Astrocyte of the hippocampus (primary cell): ENCODE measurements around the gene PYGB.

Experiments
- DNase-seq: peaks from one replicate; pipeline ENCODE4 v3.0.0; 2011; ENCODE audit warnings: low read depth, low spot score

PYGB gene

DNA sequence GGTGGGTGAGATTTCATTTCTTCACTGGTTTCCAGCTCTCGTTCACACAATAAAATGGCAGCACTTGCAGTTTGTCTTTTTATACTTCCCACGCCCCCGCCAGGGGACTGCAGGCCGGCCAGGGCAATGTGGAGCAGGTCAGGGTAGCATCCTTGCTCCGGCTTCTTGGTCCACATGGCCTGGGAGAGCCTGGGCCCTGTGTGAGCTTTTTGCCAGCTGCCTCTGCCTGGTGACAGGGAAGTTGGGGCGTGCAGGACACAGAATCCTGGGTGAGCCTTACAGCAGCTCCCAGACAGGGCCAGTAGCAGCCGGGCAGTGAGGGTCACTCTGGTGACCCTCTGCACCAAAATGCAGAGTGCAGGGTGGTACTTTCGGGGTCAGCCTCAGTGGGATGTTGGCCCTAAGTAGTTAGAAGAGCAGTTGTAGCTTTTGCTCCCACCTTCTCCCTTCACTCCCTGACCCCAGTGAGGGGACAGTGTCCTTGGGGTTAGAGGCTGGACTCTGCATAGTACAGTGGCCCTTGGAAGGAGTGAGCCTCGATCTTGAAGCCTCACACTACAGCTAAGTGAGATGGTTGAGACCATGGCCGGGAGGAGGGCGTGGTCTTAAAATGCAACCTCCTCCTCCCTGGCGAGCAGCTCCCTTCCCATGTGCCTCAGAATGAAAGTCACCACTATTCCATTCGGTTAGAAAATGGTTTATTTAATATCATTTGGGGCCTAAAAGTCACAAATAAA, 23.8 kb downstream of the PYGB start:
- DNase-seq = no peak

DNA sequence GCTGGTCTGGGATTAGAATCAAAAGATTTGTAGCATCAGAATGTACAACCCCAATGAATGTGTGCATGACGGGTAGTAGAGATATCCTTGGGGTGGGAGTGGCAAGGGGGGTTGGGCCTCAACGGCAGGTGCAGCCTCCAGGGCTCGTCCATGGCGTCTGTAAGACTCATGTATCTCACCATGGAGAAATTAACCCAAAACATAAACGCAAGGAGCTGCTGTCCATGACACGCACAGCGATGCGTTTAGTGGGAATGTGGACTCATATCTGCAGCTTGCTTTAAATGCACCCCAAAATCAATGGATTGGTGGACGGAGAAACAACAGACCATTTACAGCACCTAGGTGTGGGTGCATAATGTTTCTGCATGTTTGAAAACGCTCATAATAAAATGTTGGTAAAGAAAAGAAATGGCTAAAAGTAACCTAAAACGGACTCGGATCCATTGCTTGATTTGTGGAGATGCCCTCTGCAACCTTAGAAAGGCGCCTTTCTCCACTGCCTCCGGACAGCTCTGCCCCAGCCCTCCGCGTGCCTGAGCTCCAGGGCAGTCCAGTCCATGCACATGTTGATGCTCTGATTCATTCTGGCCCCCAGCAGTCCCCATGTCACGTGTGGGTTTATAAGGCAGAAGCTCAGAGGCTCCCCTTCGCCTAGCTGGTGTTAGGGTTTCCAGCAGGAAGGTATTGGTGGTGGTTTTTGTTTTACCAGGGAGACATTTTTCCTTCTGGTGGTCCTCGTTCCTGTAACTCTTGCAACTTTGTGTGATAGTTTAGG, 24.5 kb downstream of the PYGB start:
- DNase-seq = no peak

DNA sequence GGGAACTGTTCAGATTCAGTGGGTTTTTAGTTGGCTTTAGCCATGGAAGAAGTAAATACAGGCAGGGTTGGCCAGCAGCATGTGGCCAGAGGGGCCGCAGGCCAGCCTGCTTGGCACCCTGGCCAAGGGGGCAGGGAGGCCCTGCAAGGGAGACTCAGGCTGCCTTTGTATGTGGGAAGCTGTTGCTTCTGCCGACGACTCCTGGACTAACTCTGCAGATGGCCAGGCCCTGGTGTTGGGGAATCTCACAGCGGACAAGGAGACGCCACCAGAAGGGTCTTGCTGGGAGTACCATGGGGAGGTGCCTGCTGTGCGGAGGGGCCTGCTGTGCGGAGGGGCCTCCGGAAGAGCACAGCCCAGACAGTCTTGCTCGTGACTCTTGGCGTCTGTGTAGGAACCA, 25.2 kb downstream of the PYGB start:
- DNase-seq = no peak

GRCh38 chr20:25273541-25274358, 25.9 kb downstream of the PYGB start:
- DNase-seq = no peak

DNA sequence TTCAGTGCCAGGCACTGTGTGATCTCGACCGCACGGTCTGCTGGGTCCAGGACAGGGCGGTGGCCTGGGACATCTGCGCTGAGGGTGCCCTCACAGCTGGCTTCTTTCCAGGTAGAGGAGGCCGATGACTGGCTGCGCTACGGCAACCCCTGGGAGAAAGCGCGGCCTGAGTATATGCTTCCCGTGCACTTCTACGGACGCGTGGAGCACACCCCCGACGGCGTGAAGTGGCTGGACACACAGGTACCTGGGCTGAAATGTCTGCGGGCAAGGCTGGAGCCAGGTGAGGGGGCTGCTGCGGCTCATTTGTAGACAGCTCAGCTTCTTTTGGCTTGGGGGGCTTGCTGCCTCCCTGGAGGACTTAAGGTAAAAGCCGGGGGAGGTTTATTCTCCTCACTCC, 26.6 kb downstream of the PYGB start:
- no peak for DNase-seq

DNA sequence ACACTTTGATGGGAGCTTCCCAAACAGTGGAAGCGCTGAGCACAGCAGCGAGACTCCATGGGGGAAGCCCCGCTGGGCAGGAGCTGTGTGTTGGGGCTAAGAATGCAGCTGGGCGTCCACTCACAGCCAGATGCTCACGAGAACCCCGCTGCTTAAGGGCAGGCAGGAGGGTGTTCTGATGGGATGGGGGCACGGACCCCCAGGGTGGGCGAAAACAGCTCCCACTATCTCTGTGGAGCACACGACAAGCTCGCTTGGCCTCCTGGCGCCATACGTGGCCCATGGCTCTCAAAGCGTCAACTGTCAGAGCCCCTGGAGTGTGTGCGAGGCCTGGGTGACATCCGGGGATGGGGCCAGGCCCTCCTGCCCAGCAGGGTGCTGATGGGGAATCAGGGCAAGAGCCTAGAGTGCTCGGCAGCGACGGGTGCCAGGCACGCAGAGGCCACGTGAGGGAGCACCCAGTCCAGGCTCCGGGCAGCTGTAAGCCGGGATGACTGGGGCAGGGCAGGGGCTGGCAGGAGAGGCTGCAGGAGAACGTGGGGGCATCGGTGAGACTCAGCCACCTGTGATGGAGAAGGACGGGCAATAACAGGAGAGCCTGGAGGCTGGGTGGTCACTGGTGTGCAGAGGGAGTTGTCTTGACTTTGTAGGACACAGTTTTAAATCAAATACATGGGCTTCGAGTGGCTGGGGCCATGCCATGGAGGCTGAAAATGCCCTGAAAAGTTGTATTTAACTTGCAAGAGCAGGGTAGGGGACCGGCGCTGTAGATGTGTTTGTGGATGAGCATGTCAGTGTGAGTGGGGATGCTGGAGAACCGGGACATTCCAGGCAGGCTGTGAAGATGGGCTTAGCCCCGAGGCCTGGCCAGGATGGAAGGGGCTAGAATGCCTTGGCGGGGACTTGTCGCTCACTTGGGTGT, 27.3 kb downstream of the PYGB start:
- no peak for DNase-seq

DNA sequence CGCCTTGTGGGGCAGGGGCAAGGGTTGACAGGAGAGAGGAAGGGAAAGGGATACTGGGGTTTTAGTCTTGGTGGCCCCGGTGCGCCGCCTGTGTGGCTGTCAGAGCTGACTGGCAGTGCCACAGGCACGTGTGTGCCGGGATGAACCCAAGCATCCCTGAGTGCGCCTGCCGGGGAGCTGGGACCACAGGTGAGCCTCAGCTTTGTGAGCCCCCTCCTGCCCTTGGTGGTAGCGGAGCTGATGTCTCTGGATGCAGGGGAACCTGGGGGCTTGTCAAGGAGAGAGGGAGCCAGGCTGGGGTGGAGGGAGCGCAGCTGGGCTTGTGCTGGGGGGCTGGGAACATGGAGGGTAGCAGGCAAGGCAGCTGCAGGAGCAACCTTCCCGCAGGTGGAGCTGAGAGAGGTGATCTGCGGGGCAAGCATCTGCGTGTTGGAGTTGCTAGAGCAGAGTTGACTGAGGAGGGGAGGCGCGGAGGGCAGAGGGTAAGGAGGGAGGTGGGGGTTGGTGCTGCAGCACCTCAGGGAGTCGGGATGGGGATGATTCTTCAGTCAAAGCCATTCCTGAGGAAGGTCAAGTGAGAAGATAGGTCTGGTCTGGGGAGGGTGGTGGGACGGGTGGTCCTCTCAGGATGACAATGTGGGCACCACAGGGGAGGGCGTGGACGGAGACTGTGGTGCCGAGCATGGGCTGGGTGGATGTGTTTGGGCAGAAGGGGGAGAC, 28.1 kb downstream of the PYGB start:
- DNase-seq = no peak

DNA sequence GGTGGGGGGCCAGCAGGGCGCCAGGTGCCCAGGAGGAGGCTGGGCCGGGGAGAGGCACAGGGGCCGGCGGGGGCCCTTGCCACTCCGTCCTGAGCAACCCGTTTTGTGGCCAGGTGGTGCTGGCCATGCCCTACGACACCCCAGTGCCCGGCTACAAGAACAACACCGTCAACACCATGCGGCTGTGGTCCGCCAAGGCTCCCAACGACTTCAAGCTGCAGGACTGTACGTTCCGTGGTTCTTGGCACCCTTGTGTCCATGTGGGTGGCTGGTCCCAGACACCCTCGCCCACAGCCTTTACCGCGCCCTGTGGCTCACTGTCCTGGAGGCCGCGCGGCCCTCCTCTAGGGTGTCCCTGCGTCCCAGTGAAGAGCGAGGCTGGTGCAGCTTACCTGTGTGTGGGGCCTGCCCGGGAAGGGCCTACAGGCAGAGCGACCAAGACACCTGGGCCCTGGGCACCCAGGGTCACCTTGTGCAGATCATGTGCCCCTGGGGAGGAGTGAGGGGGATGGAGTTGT, 28.7 kb downstream of the PYGB start:
- DNase-seq = no peak

DNA sequence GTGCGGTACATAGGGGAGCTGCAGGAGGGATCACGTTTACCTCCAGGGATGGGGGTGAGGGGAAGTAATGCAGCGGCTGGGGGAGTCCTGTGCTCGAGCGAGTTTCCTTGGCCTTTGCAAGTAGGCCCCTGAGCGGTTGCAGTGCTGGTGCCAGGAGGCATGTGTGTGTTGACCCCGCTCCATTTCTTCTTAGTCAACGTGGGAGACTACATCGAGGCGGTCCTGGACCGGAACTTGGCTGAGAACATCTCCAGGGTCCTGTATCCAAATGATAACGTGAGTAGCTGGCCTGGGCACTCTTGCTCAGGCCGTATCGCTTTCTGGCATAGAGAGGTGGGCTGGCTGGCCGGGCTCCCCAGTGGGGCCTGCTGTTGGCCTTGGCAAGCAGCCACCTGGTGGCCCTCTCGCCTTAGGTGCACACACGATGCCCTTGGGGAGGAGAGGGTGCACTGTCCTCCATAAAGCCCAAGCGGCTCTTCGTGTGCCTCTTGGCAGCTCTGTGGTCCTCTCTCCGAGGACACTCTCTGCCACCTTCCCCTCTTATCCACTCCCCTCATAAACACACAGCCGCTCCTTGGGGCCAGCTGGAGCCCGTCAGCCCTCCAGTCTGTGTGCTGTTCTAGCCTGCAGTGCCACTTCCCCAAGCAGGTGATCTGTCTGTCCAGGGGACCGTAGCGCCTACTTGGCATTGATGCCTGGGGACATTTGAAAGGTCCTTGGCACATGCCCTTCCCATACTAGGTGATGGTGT, 29.3 kb downstream of the PYGB start:
- no peak for DNase-seq

DNA sequence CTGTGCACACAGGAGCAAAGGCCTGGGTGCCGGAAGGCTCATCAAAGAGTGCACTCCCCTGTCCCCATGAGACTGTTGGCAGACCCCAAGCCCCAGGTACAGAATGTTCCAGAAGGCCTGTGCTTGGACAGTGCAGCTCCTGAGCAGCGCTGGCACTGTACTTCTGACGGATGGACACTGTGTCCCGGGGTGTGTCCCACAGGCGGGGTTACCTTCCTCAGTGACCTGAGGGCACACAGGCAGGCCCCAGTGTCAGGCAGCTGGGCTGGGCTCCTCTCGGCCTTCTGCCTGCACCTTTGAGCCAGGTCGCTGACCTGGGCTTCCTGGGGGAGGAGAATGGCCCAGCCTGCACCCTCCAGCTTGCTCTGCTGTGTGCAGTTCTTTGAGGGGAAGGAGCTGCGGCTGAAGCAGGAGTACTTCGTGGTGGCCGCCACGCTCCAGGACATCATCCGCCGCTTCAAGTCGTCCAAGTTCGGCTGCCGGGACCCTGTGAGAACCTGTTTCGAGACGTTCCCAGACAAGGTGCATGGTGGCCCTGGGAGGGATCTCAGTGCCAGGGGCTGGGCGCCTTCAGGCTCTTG, 30.1 kb downstream of the PYGB start:
- DNase-seq = no peak

DNA sequence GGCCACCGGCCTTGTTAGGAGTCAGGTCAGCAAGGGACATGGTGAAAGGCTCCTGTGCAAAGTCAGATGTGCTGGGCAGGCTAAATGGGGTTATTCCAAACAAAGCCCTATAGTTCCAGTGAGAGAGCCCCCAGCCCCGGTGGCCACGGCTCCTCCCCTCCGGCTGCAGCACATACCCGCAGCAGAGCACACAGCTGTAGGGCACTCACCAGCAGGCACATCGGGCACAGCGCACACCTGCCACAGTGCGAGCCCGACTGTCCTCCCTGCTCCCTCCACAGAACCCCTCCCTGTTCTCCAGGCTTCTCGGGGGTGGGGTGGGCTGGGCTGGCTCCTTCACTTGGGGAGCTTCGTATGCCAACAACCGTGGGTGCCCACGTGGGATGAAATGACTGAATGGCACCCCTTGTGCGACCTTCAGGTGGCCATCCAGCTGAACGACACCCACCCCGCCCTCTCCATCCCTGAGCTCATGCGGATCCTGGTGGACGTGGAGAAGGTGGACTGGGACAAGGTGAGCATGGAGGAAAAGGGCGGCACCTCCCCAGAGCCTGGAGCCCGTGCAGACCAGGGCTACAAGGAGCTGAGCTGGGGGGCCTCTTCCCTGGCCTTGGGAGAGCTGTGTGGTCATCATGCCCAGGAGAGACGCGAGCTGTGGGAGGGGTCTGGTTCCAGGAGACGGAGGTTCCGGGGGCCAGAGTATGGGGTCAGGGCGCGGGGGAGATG, 30.9 kb downstream of the PYGB start:
- DNase-seq = no peak

DNA sequence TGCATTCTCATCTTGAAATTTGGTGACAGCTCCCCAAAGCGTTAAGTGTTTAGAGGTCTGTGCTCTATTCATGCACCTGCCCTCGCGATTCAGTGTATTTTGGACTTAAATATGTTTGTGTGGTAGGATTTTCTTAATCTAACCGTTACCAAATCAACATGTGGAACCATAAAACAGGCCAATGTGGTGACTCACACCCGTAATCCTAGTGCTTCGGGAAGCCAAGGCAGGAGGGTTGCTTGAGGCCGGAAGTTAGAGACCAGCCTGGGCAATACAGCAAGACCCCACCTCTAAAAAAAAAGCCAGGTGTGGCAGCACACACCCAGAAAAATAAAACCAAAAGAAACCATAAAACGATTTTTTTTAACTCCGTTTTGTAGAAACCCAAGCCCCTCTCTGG, 31.5 kb downstream of the PYGB start:
- no peak for DNase-seq

DNA sequence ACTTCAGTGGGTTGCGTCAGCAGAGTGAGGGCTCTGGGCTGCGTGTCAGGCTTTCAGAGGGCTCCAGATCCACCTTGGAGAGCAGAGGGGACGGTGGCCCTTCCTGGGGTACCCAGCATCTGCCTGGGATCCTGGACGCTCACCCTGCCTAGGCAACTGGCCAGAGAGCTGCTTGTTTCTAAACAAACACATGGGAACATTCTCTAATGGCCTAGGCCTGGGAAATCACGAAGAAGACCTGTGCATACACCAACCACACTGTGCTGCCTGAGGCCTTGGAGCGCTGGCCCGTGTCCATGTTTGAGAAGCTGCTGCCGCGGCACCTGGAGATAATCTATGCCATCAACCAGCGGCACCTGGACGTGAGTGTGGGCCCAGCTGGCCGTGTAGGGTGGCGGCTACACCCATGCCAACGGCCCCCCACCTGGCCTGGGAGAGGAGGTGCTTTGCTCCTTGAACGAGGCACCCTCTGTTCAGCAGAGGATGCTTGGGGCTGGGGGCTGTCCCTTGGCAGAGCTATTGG, 32.2 kb downstream of the PYGB start:
- no peak for DNase-seq

- no peak for DNase-seq
These were observed 33.0 kb downstream of the PYGB start for GRCh38 chr20:25280574-25281535.

DNA sequence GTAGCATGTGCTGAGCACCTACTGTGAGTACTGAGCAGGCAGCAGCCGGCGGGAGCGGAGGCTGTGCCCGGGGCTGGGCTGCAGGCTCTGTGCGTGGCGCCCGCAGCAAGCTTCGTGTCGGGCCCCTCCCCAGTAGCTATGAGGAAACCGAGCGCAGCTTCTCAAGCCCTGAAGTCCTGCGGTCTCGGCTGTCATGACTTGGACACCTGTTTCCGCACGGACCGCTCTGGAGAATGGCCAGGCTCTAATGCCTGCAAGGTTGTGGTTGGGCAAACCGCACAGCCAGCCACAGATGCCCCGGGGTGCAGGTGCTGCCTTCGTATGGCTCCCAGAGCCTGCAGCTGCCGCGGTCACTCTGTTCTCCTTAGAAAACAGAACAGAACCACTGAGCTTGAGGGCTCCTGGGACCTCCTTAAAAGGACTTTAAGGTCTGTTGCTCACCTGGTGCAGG, 33.7 kb downstream of the PYGB start:
- no peak for DNase-seq

DNA sequence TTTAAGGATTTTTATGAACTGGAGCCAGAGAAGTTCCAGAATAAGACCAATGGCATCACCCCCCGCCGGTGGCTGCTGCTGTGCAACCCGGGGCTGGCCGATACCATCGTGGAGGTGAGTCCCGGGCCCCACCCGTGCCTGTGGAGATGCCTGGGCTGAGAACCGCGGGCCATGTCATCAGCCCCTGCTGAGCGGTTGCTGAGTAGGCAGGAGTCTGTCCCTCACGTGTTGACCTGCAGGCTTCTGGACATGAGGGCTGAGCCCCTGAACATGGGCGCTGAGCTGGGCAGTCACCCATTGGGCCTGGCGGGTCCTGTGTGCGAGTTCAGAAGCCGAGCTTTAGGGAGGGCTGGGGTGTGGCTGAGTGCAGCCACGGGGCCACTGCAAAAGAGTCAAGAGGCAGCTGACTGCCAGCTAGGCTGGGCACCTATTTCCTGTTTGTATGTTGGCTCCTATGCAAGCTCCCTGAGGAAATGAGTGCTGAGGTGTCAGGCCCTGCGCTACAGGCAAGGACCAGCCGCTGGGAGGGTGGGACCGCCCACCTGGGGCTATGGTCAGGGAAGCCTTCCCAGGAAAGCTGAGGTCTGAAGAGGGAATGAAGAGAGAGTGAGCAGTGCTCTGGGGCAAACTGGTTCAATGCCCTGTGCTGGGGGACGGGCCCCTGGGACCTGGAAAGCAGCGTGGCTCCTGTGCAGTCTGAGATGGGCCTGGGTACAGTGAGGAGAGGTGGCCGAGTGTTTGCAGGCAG, 34.3 kb downstream of the PYGB start:
- DNase-seq = no peak
